Uterus (tissue), 4 donors: ENCODE results near the gene TMEM37. TPM values are rescaled to one million over a fixed set of nuclear protein-coding genes. Genes with fewer than 3 reads are reported as not detected.

Experiments used
- DNase-seq, 2 donors: peaks; one replicate each; pipeline ENCODE4 v3.0.0-alpha.2; 2019 to 2020
- H3K27ac ChIP-seq, 2 donors: fragments of 200-600 bp; sonication (generic); 1 replicate in 1 of 2; 2 replicates in 1 of 2; pipeline ENCODE4 v1.5.1; 2016 to 2018
- H3K27me3 ChIP-seq, 2 donors: fragments of 200-600 bp; sonication (generic); one replicate each; pipeline ENCODE4 v1.5.1; 2018 to 2019; ENCODE audit warnings: control low read depth in 1 of 2
- H3K36me3 ChIP-seq, 2 donors: fragments of 200-600 bp; sonication (generic); one replicate each; pipeline ENCODE4 v1.5.1; 2019; ENCODE audit warnings: control low read depth in 1 of 2
- H3K4me1 ChIP-seq, 2 donors: fragments of 200-600 bp; sonication (generic); one replicate each; pipeline ENCODE4 v1.5.1; 2018 to 2019; ENCODE audit warnings: control low read depth in 1 of 2
- H3K4me3 ChIP-seq, 2 donors: fragments of 200-600 bp; sonication (generic); 1 replicate in 1 of 2; 2 replicates in 1 of 2; pipeline ENCODE4 v1.5.1; 2018 to 2019; ENCODE audit warnings: mild to moderate bottlenecking in 1 of 2
- H3K9me3 ChIP-seq, 2 donors: fragments of 200-600 bp; sonication (generic); one replicate each; pipeline ENCODE4 v1.5.1; 2019; ENCODE audit warnings: control low read depth in 1 of 2
- POLR2A ChIP-seq, 2 donors: fragments of 450-650 bp; IDR thresholded peaks; one replicate each; pipeline ENCODE4 v1.6.1; 2016; ENCODE audit warnings: antibody characterized with exemption in 2 of 2, mild to moderate bottlenecking in 1 of 2, moderate library complexity in 1 of 2
- intact Hi-C: fragments of 100-400 bp; cut with DNase I; formaldehyde crosslinking; loops from one replicate; pipeline ENCODE4 v1.15.1; 2023; ENCODE audit warnings: low total_unique reads
- total RNA-seq, 4 donors: library from RNA; depleted of rRNA in 3 of 4; stranded (reverse); fragments of >200 nt in 3 of 4; gene quantifications; one replicate each; pipeline versions ENCODE4 v1.1.0 to v1.2.4, GENCODE V29; 2014 to 2023
- TF ChIP-seq, protein P1 (sequence below), 4 experiments: fragments of 200-600 bp in 2 of 4; fragments of 450-650 bp in 2 of 4; sonication (generic) in 2 of 4; IDR thresholded peaks; one replicate each; pipeline ENCODE4 v1.5.1; 2016 to 2019; ENCODE audit warnings: antibody characterized with exemption in 4 of 4, mild to moderate bottlenecking in 2 of 4, moderate library complexity in 1 of 4
- donor health status: DM: yes; HTN: yes; CAD: no.

The TMEM37 gene
- total RNA-seq, 4 donors from 2014 or later: 1.2 to 5.4 (median 3.7) TPM; not detected in 1

DNA sequence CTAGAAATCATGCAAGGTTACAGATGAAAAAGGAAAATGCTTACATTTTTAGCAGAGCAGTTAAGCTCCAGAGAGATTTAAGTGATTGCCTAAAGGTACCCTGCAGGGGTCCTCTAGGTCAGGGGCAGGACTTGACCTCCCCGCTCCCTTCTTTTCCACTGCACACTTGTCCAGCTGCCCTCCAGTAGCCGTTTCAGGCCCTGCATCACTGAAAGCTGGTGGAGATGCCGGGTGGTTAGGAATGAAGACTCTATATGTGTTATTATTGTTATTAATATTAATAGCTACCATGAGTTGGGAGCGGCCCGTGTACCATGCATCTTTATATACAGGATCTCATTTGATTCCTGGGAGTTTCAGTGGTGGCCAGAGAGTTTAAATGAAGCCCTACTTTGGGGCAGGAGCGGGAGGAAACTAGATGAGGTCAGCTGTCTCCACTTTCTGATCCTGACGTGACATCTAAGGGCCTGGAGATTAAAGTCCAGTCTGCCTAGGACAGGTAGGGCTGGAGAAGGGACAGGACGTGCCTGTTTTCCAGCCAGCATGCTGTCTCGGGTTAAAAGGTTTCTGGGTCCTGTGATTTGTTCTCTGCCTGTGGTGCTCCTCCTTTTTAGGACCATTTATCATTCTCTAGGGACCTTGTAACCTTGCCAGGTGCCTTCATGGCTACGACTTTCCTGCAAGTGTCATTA is 2.1 kb downstream of the TMEM37 start:
- H3K4me3 ChIP-seq: no peak overlapping the region
- no peaks in the 10 kb centered on the region for H3K9me3 ChIP-seq

GRCh38 chr2:119434664-119435063 is 3.0 kb downstream of the TMEM37 start:
- Histone ChIP-seq H3K4me1 (no peaks in the 10 kb centered on the region), H3K9me3 (no peaks in the 10 kb centered on the region), H3K27me3 (no peaks in the 10 kb centered on the region), H3K36me3 (no peaks in the 10 kb centered on the region), H3K27ac (no peak overlapping the region), H3K4me3 (no peak overlapping the region)
- DNase-seq: no peak
- no peak for TF ChIP-seq POLR2A (IDR thresholded peaks at IDR 0.05)
- TF ChIP-seq, protein P1, sequence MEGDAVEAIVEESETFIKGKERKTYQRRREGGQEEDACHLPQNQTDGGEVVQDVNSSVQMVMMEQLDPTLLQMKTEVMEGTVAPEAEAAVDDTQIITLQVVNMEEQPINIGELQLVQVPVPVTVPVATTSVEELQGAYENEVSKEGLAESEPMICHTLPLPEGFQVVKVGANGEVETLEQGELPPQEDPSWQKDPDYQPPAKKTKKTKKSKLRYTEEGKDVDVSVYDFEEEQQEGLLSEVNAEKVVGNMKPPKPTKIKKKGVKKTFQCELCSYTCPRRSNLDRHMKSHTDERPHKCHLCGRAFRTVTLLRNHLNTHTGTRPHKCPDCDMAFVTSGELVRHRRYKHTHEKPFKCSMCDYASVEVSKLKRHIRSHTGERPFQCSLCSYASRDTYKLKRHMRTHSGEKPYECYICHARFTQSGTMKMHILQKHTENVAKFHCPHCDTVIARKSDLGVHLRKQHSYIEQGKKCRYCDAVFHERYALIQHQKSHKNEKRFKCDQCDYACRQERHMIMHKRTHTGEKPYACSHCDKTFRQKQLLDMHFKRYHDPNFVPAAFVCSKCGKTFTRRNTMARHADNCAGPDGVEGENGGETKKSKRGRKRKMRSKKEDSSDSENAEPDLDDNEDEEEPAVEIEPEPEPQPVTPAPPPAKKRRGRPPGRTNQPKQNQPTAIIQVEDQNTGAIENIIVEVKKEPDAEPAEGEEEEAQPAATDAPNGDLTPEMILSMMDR (IDR thresholded peaks at IDR 0.05): no peak
- intact Hi-C loops: no loop called here

More for the DNA sequence above, 2.1 kb downstream of the TMEM37 start:
- no peak for DNase-seq
- no peak for TF ChIP-seq POLR2A (IDR thresholded peaks at IDR 0.05)
- TF ChIP-seq, protein P1 (IDR thresholded peaks at IDR 0.05): no peak
- intact Hi-C loops: no loop called here
- no peak overlapping the region for H3K27ac ChIP-seq
- H3K27me3 ChIP-seq: no peaks in the 10 kb centered on the region
- no peaks in the 10 kb centered on the region for H3K4me1 ChIP-seq
- no peaks in the 10 kb centered on the region for H3K36me3 ChIP-seq

DNA sequence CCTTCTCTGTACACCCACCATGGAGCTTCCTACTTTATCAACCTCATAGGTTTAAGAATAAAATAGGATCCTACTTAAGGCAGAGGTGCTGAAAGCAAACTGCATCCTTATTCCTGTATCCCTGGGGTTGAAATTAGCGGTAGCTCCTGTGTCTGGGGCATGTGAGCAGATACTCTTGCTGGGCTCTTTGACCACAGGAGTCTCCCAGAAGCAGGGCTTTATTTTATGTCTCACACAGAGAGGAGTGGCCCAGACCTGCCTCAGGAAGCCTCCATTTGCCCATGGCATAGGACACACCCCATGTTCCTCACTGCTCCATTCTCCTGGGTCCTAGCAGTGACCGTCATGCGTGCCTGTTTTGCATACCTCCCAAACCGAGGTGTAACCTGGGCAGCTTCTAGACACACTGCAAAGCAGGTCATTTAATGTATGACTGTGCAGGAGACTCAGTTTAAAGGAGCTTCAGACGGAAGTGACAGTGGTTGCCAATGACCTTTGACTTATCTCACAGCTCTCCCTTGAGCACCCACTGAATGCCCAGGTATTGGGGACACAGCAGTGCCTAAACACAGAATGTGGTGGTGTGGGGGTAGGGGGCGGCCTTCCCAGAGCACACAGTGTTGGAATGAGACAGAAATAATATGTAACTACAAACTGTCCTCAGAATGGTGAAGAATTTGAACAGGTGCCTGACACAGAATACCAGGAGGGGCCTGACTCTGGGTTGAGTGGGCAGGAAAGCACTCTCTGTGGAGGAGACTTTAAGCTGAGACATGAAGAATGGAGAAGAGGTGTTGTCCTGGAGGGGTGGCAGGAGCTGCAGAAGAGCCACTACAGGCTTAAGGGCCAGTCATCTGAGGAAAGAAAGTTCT is 3.7 kb downstream of the TMEM37 start:
- Histone ChIP-seq H3K4me1 (no peaks in the 10 kb centered on the region), H3K27ac (no peak overlapping the region), H3K36me3 (no peaks in the 10 kb centered on the region), H3K9me3 (no peaks in the 10 kb centered on the region), H3K27me3 (no peaks in the 10 kb centered on the region), H3K4me3 (no peak overlapping the region)
- TF ChIP-seq, protein P1 (IDR thresholded peaks at IDR 0.05): no peak
- no peak for TF ChIP-seq POLR2A (IDR thresholded peaks at IDR 0.05)
- intact Hi-C loops: no loop called here
- no peak for DNase-seq

GRCh38 chr2:119435953-119436297 is 4.3 kb downstream of the TMEM37 start:
- Histone ChIP-seq H3K9me3 (no peaks in the 10 kb centered on the region), H3K4me1 (no peaks in the 10 kb centered on the region), H3K27me3 (no peaks in the 10 kb centered on the region), H3K4me3 (no peak overlapping the region), H3K27ac (no peak overlapping the region), H3K36me3 (no peaks in the 10 kb centered on the region)
- TF ChIP-seq POLR2A (IDR thresholded peaks at IDR 0.05): no peak
- TF ChIP-seq, protein P1 (IDR thresholded peaks at IDR 0.05): no peak
- no peak for DNase-seq
- intact Hi-C loops: no loop called here
